ENCODE measurements around the gene RGPD8.
"Not testable (repeated sequence)": the region's sequence is repeated elsewhere in the genome, so short reads cannot be mapped to it uniquely, and the experiment has no call there.

Gene RGPD8

DNA sequence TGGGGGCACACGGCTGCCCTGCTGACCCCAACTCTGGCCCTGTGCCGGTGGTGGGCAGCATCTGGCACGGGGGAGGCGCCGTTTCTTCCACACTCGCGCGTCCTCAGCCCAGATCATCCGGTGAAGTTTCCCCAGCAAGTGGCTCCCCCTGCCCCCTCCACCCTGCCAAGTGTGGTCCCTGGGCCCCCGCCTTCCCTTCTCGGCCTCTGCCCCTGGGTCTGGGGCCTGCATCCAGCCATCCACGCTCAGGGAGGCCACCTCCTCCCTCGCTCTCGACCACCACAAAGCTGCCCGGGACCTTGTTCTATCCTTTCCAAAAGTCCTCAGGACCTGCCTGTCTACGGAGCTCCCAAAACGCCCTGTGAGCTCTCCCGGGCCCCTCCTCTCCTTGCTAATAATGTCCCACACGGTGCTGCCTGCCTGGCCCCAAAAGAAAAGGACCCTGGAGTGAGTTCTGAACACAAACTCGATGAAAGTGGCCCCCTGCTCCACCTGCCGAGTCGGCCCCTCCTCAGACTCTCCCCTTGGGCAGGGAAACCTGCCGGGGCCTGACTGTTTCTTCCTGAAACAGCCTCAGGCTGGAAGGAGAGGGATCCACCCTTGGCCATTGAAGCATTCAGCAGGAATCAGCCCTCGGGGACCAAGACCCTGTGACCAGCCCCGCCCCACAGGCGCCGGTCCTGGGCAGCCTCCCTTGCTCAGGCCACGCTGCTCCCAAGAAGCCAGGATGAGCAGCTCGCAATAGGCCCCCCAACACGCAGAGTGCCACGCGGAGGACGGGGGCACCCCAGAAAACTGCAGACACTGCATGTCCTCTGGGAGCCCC, 1.7 kb upstream of the RGPD8 start:
- not testable (repeated sequence) for DNase-seq

DNA sequence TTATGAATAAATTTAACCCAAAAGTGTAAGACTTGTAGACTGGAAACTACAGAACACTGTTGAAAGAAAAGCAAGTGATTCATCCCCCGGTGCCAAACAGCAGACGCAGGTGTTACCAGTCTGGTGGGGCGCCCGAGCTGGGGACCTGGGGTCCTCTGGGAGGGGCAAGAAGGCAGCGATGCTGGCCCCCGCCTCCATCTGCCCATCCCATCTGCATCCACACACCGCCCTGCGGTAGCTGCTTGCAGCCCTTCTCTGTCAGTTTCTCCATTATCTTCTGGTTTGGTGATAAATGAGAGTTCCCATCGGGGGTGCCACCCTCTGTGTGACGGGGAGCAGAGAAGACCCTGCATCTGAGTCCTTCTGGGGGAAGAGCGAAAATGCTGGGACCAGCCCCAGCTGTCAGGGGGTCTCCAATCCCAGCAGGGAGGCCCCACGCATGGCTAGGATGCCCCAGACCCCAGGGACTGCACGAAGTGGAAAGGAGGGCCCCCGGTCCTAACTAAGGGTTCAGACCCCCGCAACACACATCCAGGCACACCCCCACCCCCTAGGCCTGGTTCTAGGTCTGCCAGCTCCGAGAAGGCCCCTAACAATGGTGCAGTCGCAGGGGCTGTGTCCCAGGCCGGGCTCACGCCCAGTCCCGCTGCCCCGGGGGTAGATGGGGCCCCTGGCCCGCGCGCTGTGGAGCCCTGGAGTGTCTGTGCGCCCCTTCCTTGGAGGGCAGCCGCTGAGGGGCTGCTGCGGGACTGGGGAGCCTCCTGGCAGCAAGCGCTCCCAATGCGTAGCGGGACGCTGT, 686 bp upstream of the RGPD8 start:
- DNase-seq, result no peak

GRCh38 chr2:112432735-112433479, 538 bp downstream of the RGPD8 start:
- not testable (repeated sequence) for DNase-seq

DNA sequence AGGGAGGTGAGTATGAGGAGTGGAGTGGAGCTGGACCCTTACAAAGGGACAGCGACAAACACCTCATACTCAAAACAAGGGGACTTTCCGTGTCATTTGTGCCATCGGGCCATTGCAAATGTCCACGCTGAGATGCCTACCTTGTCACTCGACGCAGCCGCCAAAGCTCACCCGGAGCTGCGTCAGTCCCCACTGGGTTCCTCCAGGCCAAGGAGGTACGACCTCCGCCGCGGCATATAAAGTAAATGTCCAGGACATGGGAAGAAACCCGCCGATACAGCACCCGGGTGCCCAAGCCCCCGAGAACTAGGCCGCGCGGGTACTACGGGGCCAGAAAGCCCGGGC, 1.1 kb downstream of the RGPD8 start:
- DNase-seq, result not testable (repeated sequence)

- not testable (repeated sequence) for DNase-seq
Measured at GRCh38 chr2:112431587-112432295, 1.7 kb downstream of the RGPD8 start.

- DNase-seq, result not testable (repeated sequence)
Measured at GRCh38 chr2:112424553-112424952, 8.9 kb downstream of the RGPD8 start.

- not testable (repeated sequence) for DNase-seq
Measured at GRCh38 chr2:112416860-112417259, 16.6 kb downstream of the RGPD8 start.

DNA sequence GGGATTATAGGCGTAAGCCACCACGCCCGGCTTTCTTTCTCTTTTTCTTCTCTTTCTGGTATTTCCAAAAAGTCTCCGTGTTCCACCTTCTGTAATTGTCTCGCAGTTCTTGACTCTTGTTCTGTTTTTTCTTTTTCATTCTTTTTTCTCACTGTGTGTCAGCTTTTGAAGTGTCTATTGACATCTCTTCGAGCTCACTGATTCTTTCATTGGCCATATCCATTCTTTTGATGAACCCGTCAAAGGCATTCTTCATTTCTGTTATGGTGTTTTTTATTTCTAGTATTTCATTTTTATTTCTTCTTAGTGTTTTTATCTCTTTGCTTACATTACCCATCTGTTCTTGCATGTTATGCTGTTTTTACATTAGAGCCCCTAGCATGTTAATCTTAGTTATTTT, 73.4 kb downstream of the RGPD8 start:
- DNase-seq, result not testable (repeated sequence)

DNA sequence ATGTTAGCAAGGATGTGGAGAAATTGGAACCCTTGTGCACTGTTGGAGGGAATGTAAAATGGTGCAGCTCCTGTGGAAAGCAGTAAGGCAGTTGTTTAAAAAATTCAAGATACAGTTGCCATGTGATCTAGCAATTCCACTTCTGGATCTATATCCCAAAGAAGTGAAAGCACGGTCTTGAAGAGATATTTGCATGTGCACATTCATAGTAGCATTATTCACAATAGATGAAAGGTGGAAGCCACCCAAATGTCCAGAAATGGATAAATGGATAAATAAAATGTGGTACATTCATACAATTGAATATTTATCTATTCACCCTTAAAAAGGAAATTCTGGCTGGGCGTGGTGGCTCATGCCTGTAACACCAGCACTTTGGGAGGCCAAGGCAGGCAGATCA, 79.1 kb downstream of the RGPD8 start:
- DNase-seq, result not testable (repeated sequence)

GRCh38 chr2:112352809-112353603, 80.4 kb downstream of the RGPD8 start:
- DNase-seq, result not testable (repeated sequence)

DNA sequence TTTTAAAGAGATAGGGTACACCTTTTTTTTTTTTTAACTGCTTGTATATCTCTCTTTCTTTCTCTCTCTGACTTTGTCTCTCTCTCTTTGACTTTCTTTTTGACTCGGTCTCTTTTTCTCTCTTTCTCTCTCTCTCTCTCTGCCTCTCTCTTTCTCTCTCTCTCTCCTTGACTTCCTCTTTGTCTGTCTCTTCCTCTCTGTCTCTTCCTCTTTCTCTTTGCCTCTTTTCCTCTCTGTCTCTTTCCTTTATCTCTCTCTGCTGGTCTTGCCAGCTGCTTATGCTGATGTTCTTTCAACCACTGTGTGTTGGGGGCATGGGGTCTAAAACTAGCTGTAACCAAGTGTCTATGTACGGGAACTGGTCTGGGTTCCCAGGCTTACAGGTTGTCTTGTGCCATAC, 81.2 kb downstream of the RGPD8 start:
- DNase-seq, result not testable (repeated sequence)

GRCh38 chr2:112345030-112346027, 88.1 kb downstream of the RGPD8 start:
- no peak for DNase-seq

GRCh38 chr2:112343827-112344585, 89.4 kb downstream of the RGPD8 start:
- DNase-seq, result no peak

DNA sequence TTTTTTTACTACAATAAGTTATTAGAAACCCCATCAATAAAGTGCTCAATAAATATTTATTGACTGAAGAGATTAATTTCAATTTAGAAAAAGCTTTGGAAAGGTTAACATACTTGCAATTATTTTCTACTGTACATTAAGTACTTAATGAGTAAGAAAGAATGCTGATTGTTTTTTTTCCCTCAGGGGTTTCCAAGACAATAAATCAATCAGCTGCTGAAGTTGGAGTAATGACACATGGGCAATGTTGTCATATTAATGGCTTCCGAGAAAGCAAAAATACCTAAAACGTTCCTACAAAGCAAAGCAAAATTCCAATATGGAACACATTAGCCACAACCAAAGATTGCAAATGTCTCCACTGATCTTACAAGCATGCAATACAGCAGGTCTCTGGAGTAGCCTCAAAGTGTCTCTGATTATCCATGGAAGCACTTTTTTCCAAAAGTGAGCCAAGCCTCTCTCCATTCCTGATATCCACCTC, 91.3 kb downstream of the RGPD8 start:
- no peak for DNase-seq

DNA sequence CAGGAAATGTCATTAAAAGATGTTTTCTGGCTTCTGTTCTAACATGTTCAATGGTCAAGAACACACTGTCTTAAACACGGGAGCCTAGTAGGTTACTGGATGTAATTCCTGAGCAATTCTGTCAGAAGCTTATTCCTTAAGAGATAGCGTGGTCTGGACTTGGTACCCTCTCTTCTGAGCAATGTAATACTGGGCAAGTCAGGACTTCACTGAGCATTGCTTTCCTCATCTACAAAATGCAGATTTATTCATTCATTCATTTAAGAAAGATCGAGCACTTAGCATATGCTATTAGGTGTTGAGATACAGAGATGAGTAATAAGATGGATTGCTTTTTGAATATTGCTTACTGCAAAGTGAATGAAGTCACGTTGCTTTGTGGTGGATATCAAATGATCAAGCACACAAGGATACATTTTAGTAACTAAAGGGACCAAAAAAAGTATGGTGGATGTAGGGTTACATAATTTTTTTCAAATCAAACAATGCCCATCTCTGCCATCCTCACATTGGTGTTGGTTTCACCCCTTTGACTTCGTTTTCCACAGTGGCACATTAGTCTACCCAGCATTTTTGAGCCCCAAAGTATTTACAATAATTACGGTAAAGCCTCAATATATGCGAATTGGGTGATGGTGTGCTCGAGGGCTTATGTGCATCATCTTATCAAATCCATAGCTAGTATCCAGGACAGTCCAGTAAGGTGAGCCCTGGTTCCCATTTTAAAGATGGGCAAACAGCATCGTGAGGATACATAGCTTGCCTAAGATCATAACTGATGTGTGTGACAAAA, 92.8 kb downstream of the RGPD8 start:
- no peak for DNase-seq

GRCh38 chr2:112339986-112340385, 93.5 kb downstream of the RGPD8 start:
- DNase-seq, result no peak

- no peak for DNase-seq
Measured at GRCh38 chr2:112335600-112335999, 97.8 kb downstream of the RGPD8 start.

DNA sequence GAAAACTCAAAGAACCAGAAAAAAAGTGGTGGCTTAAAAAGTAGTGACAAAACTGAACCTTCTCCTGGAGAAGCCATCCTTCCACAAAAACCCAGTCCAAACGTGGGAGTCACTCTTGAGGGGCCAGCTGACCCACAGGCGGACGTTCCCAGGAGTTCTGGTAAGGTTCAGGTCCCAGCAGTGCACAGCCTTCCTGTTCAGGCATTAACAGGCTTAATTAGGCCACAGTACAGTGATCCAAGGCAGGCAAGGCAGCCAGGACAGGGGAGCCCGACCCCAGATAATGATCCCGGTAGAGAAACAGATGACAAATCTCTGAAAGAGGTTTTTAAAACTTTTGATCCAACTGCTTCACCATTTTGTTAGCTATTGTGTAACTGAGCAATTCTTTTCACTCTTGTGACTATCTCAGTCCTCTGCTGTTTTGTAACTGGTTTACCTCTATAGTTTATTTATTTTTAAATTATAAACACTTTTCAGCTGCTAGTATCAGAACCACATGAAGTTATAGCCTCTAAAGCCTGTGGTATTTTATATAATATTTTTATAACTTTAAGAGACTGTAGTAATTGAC, 101.2 kb downstream of the RGPD8 start:
- DNase-seq, result no peak

Measured in NCI-H1105 treated with DMSO at 0.1 percent for 48 hours (cell line).